GM23338 (cell line): Measurements from ENCODE around the gene TMEM92. TPM values are rescaled to one million over a fixed set of nuclear protein-coding genes. Genes with fewer than 3 reads are reported as not detected.

Experiments used
- ATAC-seq: fragments of 200-7000 bp; cut with Tn5 transposase; 3 replicates; pipeline ENCODE4 v1.9.1; 2020
- DNase-seq: peaks from one replicate; pipeline ENCODE4 v3.0.0-alpha.2; 2015; ENCODE audit warnings: low spot score
- H2AFZ ChIP-seq: fragments of 200-600 bp; sonication (generic); 2 replicates; pipeline ENCODE4 v1.8.0; 2016; ENCODE audit warnings: antibody characterized with exemption, mild to moderate bottlenecking, moderate library complexity
- H3F3A ChIP-seq: fragments of 200-600 bp; sonication (generic); replicated peaks from 2 replicates; pipeline ENCODE4 v1.8.0; 2017; ENCODE audit warnings: antibody characterized with exemption, mixed run types, low read depth
- H3K27ac ChIP-seq: fragments of 200-600 bp; sonication (generic); 2 replicates; pipeline ENCODE4 v1.6.1; 2016; ENCODE audit warnings: low read depth
- H3K27me3 ChIP-seq: fragments of 200-600 bp; sonication (generic); 2 replicates; pipeline ENCODE4 v1.8.0; 2016; ENCODE audit warnings: mild to moderate bottlenecking, mixed run types, moderate library complexity; ENCODE audit not compliant: insufficient read depth
- H3K36me3 ChIP-seq: fragments of 200-600 bp; sonication (generic); 2 replicates; pipeline ENCODE4 v1.8.0; 2016; ENCODE audit warnings: mild to moderate bottlenecking; ENCODE audit not compliant: insufficient read depth
- H3K4me1 ChIP-seq: fragments of 200-600 bp; sonication (generic); 2 replicates; pipeline ENCODE4 v1.8.0; 2016; ENCODE audit warnings: mild to moderate bottlenecking, moderate library complexity; ENCODE audit not compliant: insufficient read depth
- H3K4me2 ChIP-seq: fragments of 200-600 bp; sonication (generic); 2 replicates; pipeline ENCODE4 v1.7.1; 2017; ENCODE audit warnings: mixed run types
- H3K4me3 ChIP-seq: fragments of 200-600 bp; sonication (generic); 2 replicates; pipeline ENCODE4 v1.6.1; 2016; ENCODE audit warnings: mixed run types
- H3K79me2 ChIP-seq: fragments of 200-600 bp; sonication (generic); replicated peaks from 2 replicates; pipeline ENCODE4 v1.8.0; 2017; ENCODE audit warnings: mild to moderate bottlenecking; ENCODE audit not compliant: insufficient read depth
- H3K9me2 ChIP-seq: fragments of 200-600 bp; sonication (generic); 2 replicates; pipeline ENCODE4 v1.8.0; 2017; ENCODE audit not compliant: insufficient read depth
- H4K20me1 ChIP-seq: fragments of 200-600 bp; sonication (generic); replicated peaks from 2 replicates; pipeline ENCODE4 v1.8.0; 2017; ENCODE audit warnings: mild to moderate bottlenecking; ENCODE audit not compliant: insufficient read depth
- H3K27ac Mint-ChIP-seq: 2 replicates; pipeline ENCODE4 v1.8.0; 2020; ENCODE audit warnings: inconsistent platforms, mild to moderate bottlenecking, moderate library complexity, mixed read lengths
- H3K27me3 Mint-ChIP-seq: 3 replicates; pipeline ENCODE4 v1.8.0; 2022; ENCODE audit warnings: low read depth, mild to moderate bottlenecking, moderate library complexity, mixed read lengths, inconsistent platforms; ENCODE audit not compliant: insufficient read depth, poor library complexity
- H3K36me3 Mint-ChIP-seq: 3 replicates; pipeline ENCODE4 v1.8.0; 2021; ENCODE audit warnings: low read depth, mild to moderate bottlenecking, inconsistent platforms, moderate library complexity, mixed read lengths
- H3K4me1 Mint-ChIP-seq: 3 replicates; pipeline ENCODE4 v1.8.0; 2020; ENCODE audit warnings: mild to moderate bottlenecking, inconsistent platforms, mixed read lengths
- H3K4me3 Mint-ChIP-seq: 3 replicates; pipeline ENCODE4 v1.8.0; 2021; ENCODE audit warnings: moderate library complexity, mild to moderate bottlenecking, inconsistent platforms, mixed read lengths
- H3K9me3 Mint-ChIP-seq: 3 replicates; pipeline ENCODE4 v1.8.0; 2020; ENCODE audit warnings: moderate library complexity, mild to moderate bottlenecking, inconsistent platforms, mixed read lengths
- CREB1 ChIP-seq: fragments of 250-450 bp; sonication (Bioruptor Pico); IDR thresholded peaks from 2 replicates; pipeline ENCODE4 v1.5.0; 2020; ENCODE audit warnings: low read depth, mild to moderate bottlenecking, moderate library complexity
- CTCF ChIP-seq, 2 experiments: fragments of 200-600 bp in 1 of 2; sonication (generic) in 1 of 2; conservative IDR thresholded peaks; 2 replicates each; pipeline versions ENCODE4 v1.5.1 to v1.6.1; 2016 to 2017; ENCODE audit warnings: antibody characterized with exemption in 2 of 2, low read depth in 2 of 2, mild to moderate bottlenecking in 2 of 2, moderate library complexity in 1 of 2
- EZH2 ChIP-seq: fragments of 200-600 bp; sonication (generic); IDR thresholded peaks from one replicate; pipeline ENCODE4 v1.8.0; 2017; ENCODE audit warnings: antibody characterized with exemption, mild to moderate bottlenecking, low read depth; ENCODE audit not compliant: unreplicated experiment
- EZH2phosphoT487 ChIP-seq: fragments of 200-600 bp; sonication (generic); IDR thresholded peaks from one replicate; pipeline ENCODE4 v1.8.1; 2018; ENCODE audit warnings: antibody characterized with exemption; ENCODE audit not compliant: unreplicated experiment
- REST ChIP-seq: IDR thresholded peaks from one replicate; pipeline ENCODE4 v1.6.1; 2018; ENCODE audit warnings: antibody characterized with exemption; ENCODE audit not compliant: unreplicated experiment
- STAT1 ChIP-seq: IDR thresholded peaks from one replicate; pipeline ENCODE4 v1.6.1; 2016; ENCODE audit warnings: antibody characterized with exemption; ENCODE audit not compliant: unreplicated experiment
- ZNF114 ChIP-seq: fragments of 250-450 bp; sonication (Bioruptor Pico); IDR thresholded peaks from 2 replicates; pipeline ENCODE4 v1.5.0; 2020; ENCODE audit warnings: mild to moderate bottlenecking, moderate library complexity
- ZNF331 ChIP-seq: fragments of 250-450 bp; sonication (Bioruptor Pico); IDR thresholded peaks from 2 replicates; pipeline ENCODE4 v1.5.0; 2020; ENCODE audit warnings: low read depth, mild to moderate bottlenecking, moderate library complexity
- ZNF462 ChIP-seq: fragments of 250-450 bp; sonication (Bioruptor Pico); IDR thresholded peaks from 2 replicates; pipeline ENCODE4 v1.5.0; 2020; ENCODE audit warnings: mild to moderate bottlenecking, moderate library complexity
- polyA plus RNA-seq: library from polyadenylated mRNA; unstranded; fragments of >200 nt; fragmentation: Nextera tagmentation; extraction: Ambion mirVana; gene quantifications from 2 replicates; pipeline ENCODE4 v1.2.1, GENCODE V29; 2016
- total RNA-seq: library from RNA; depleted of rRNA; stranded (reverse); fragments of >200 nt; shearing (Covaris generic); gene quantifications from 2 replicates; pipeline ENCODE4 v1.2.3, GENCODE V29; 2014
- TF ChIP-seq, protein P1 (sequence below): IDR thresholded peaks from 2 replicates; pipeline ENCODE4 v1.6.1; 2016; ENCODE audit warnings: antibody characterized with exemption

Gene TMEM92
- total and polyA plus RNA-seq, 2 experiments from 2014 or later: 9.7 to 18.4 TPM

DNA sequence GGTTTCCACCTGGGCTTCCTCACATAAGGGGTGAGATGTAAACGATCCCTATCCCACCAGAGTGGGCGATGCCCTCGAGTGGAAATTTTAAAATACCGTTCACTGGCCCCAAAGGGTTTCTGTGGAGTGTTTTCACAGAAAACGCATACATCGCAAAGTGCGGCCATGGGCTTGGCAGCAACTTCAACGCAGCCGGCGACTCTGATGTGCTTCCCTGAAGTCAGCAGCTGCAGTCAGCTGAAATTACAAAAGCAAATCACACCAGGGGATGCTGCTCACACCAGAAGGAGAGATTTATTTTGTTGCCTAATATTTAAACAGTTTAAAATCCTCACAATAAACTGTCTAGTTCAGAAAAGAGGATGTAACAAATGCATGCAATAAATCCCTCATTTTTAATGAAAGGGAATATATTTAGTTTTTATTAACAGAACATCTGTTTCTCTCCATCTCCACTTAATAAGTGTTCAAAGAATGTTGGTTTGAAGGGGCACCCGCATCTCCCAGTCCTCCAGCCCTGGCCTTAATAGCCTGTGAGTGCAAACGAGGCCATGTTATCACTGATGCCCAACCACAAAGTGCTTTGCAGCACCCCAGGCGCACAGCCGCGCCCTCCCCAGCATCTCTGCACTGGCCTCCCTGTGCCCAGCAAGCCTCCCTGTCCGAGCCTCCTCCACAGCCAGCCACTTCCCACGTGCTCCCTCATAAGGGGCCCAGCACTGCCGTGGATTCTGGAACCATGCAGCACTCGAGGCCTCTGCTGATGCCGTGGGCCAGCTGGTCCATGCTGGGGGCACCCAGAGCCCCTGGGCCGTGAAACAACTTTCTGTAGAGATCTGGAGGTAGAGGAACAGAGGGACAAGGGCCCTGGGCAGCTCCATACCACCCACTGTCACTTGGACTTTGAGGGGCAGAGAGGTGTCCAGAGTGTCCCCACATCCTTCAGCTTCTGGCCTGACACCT, 54.4 kb downstream of the TMEM92 start:
- no peaks in the 10 kb centered on the region for H3K4me1 ChIP-seq
- Mint-ChIP-seq H3K9me3 (no peaks in the 10 kb centered on the region; the same call in 2 of the 3 replicates), H3K36me3 (no peaks in the 10 kb centered on the region), H3K4me3 (no peak overlapping the region), H3K27ac (no peak overlapping the region), H3K27me3 (peaks cover 6% of the 10 kb centered on the region), H3K4me1 (peaks cover 3% of the 10 kb centered on the region)
- no peaks in the 10 kb centered on the region for H3K27me3 ChIP-seq
- TF ChIP-seq ZNF114 (CRISPR knock-in tag) (no peak), EZH2 (no peak), ZNF462 (CRISPR knock-in tag) (no peak), REST (no peak), CREB1 (no peak), CTCF (conservative IDR thresholded peaks at IDR 0.05; ENCODE audit: low read depth in 2 of 2) (no peak), ZNF331 (CRISPR knock-in tag) (no peak), STAT1 (no peak), EZH2phosphoT487 (no peak)
- TF ChIP-seq, protein P1, sequence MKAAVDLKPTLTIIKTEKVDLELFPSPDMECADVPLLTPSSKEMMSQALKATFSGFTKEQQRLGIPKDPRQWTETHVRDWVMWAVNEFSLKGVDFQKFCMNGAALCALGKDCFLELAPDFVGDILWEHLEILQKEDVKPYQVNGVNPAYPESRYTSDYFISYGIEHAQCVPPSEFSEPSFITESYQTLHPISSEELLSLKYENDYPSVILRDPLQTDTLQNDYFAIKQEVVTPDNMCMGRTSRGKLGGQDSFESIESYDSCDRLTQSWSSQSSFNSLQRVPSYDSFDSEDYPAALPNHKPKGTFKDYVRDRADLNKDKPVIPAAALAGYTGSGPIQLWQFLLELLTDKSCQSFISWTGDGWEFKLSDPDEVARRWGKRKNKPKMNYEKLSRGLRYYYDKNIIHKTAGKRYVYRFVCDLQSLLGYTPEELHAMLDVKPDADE: no peak
- H4K20me1 ChIP-seq: no peaks in the 10 kb centered on the region
- no peak for ATAC-seq
- H3K4me2 ChIP-seq: no peak overlapping the region
- H3K36me3 ChIP-seq: no peaks in the 10 kb centered on the region
- no peak overlapping the region for H3K27ac ChIP-seq
- H3K4me3 ChIP-seq: no peak overlapping the region
- no peaks in the 10 kb centered on the region for H3K79me2 ChIP-seq
- no peak for DNase-seq
- H3F3A ChIP-seq: no peaks in the 10 kb centered on the region
- no peaks in the 10 kb centered on the region for H3K9me2 ChIP-seq
- H2AFZ ChIP-seq: 0 out of 2 replicates have a peak overlapping the region, but pooled peaks have one; percentile 5
